ENCODE data around the gene AREL1. TPM values are rescaled to one million over a fixed set of nuclear protein-coding genes. Genes with fewer than 3 reads are reported as not detected.

Gene AREL1
- total RNA-seq, 1 experiment from 2014 or later: 34.3 TPM

- Histone ChIP-seq H3K4me1 (no peaks in the 10 kb centered on the region), H3K9me3 (replicated peaks) (no peaks in the 10 kb centered on the region), H3K27ac (no peak overlapping the region), H3K27me3 (no peaks in the 10 kb centered on the region), H3K36me3 (peaks cover 26% of the 10 kb centered on the region), H3K4me3 (no peak overlapping the region)
- DNase-seq: no peak
Measured at GRCh38 chr14:74685056-74685455, 27.8 kb downstream of the AREL1 start.

GRCh38 chr14:74684434-74684833 is 28.4 kb downstream of the AREL1 start:
- no peak overlapping the region for H3K4me3 ChIP-seq
- no peaks in the 10 kb centered on the region for H3K4me1 ChIP-seq
- H3K9me3 ChIP-seq (replicated peaks): no peaks in the 10 kb centered on the region
- H3K27ac ChIP-seq: no peak overlapping the region
- H3K27me3 ChIP-seq: no peaks in the 10 kb centered on the region
- no peak for DNase-seq
- peaks cover 27% of the 10 kb centered on the region for H3K36me3 ChIP-seq

DNA sequence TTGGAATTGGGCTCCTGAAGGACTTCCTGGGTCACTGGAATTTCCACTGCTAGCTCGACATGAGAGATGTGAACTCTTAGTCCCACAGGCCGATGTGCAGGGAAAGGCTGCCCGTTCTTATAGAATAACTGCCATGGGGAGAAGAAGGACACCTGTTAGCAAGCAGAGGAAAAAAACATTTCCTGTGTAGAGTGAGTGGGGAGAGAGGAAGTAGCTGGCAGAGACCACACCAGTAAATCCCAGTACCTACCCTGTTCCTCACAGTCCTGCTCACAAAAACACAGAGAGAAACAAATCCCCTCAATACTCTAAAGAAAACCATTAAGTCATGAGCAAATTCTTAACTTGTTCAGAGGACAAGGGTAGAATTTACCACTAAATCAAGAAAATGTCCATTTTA is 29.5 kb downstream of the AREL1 start:
- Histone ChIP-seq H3K4me3 (no peak overlapping the region), H3K9me3 (replicated peaks) (no peaks in the 10 kb centered on the region), H3K27ac (no peak overlapping the region), H3K4me1 (no peaks in the 10 kb centered on the region), H3K36me3 (peaks cover 25% of the 10 kb centered on the region), H3K27me3 (no peaks in the 10 kb centered on the region)
- no peak for DNase-seq

GRCh38 chr14:74682169-74682952 is 30.5 kb downstream of the AREL1 start:
- no peaks in the 10 kb centered on the region for H3K27me3 ChIP-seq
- no peaks in the 10 kb centered on the region for H3K9me3 ChIP-seq (replicated peaks)
- no peaks in the 10 kb centered on the region for H3K4me1 ChIP-seq
- H3K36me3 ChIP-seq: peaks cover 24% of the 10 kb centered on the region
- no peak overlapping the region for H3K27ac ChIP-seq
- no peak overlapping the region for H3K4me3 ChIP-seq
- DNase-seq: peak in 1 of 2 experiments; percentile 6

DNA sequence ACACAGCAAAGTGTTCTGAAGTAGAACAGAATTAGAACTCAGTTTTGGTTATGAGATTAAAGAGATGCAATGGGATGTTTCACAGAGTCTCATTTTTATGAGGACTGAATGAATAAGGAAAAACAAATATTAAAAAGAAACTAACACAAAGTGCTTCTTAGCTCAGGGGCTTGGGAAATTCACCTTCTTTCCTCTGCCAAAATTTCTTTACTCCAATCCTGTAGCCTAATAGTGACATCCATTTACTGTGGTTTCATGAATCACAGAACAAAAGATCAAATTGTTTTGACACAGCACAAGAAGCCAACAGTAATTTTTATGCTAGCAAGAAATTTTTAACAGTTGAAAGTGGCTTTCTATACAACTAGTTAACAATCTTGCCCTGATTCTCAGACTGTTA is 37.7 kb downstream of the AREL1 start:
- Histone ChIP-seq H3K9me3 (replicated peaks) (no peaks in the 10 kb centered on the region), H3K27me3 (no peaks in the 10 kb centered on the region), H3K36me3 (peaks cover 46% of the 10 kb centered on the region), H3K4me3 (no peak overlapping the region), H3K27ac (no peak overlapping the region), H3K4me1 (no peaks in the 10 kb centered on the region)
- DNase-seq: no peak

DNA sequence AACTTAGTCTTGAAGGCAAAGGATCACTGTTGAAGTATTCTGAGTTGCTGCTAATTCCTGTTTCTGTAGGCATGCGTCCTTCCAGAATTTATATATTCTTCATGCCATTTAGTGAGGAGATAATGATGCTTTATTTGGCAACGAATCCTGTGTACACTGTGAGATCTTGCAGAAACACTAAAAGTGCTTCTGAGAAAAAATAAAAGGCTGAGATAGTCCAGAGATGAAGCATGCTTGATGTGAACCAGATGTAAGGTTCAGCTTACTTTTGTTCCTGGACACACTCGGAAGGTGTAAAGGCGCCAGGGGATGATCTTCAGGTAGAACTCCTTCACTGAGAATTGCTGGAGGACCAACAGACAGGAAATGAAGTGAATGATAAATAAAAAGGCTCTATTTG is 39.1 kb downstream of the AREL1 start:
- no peaks in the 10 kb centered on the region for H3K9me3 ChIP-seq (replicated peaks)
- no peaks in the 10 kb centered on the region for H3K4me1 ChIP-seq
- no peaks in the 10 kb centered on the region for H3K27me3 ChIP-seq
- H3K27ac ChIP-seq: no peak overlapping the region
- no peak for DNase-seq
- peaks cover 49% of the 10 kb centered on the region for H3K36me3 ChIP-seq
- no peak overlapping the region for H3K4me3 ChIP-seq

- Histone ChIP-seq H3K9me3 (replicated peaks) (no peaks in the 10 kb centered on the region), H3K4me1 (no peaks in the 10 kb centered on the region), H3K4me3 (no peak overlapping the region), H3K27ac (no peak overlapping the region), H3K27me3 (no peaks in the 10 kb centered on the region), H3K36me3 (peaks cover 60% of the 10 kb centered on the region)
- no peak for DNase-seq
Measured at GRCh38 chr14:74671789-74672188, 41.1 kb downstream of the AREL1 start.

- no peaks in the 10 kb centered on the region for H3K9me3 ChIP-seq (replicated peaks)
- no peaks in the 10 kb centered on the region for H3K27me3 ChIP-seq
- DNase-seq: no peak
- H3K36me3 ChIP-seq: peaks cover 63% of the 10 kb centered on the region
- no peak overlapping the region for H3K4me3 ChIP-seq
- H3K4me1 ChIP-seq: no peaks in the 10 kb centered on the region
- H3K27ac ChIP-seq: no peak overlapping the region
Measured at GRCh38 chr14:74670726-74671411, 42.0 kb downstream of the AREL1 start.

GRCh38 chr14:74669846-74670245 is 43.0 kb downstream of the AREL1 start:
- no peaks in the 10 kb centered on the region for H3K9me3 ChIP-seq (replicated peaks)

DNA sequence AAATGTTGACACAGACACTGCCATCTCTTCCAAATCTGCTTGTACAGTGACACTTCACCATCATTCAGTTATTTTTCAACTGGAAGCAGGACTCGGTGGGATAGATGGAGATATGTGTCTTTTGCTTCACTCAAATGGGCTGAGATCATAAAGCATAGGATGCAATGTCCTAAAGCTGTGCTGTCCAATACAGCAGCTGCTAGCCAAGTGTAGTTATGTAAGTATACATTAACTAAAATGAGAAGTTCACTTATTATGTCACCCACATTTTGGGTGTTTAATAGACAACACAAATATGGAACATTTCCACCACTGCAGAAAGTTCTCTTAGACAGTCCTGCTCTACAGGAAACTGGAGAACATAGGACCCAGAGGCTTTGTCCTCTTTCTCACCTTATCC is 43.6 kb downstream of the AREL1 start:
- H3K27me3 ChIP-seq: no peaks in the 10 kb centered on the region
- no peaks in the 10 kb centered on the region for H3K4me1 ChIP-seq
- no peak overlapping the region for H3K4me3 ChIP-seq
- DNase-seq: no peak
- no peak overlapping the region for H3K27ac ChIP-seq
- peaks cover 58% of the 10 kb centered on the region for H3K36me3 ChIP-seq
- no peaks in the 10 kb centered on the region for H3K9me3 ChIP-seq (replicated peaks)

More at GRCh38 chr14:74669846-74670245, 43.0 kb downstream of the AREL1 start:
- DNase-seq: no peak
- Histone ChIP-seq H3K27ac (no peak overlapping the region), H3K4me3 (no peak overlapping the region), H3K36me3 (peaks cover 61% of the 10 kb centered on the region), H3K27me3 (no peaks in the 10 kb centered on the region), H3K4me1 (no peaks in the 10 kb centered on the region)

DNA sequence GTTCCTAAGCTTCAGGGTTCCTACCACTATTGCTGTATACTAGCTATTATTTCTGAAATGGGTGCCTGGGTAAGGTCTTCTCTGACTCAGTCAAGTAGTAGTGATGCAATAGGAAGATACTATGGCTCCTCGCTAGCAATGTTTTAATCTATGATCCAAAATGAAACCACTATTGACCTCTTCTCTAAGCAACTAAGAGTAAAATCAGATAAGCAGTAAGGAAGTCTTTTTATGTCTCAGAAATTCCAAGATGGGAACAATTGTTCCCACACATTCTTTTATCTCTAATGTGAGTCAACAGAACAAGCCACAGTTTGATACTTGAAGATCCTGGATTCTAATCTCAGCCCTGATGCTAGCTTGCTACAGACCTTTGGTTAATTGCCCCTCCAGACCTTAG is 45.1 kb downstream of the AREL1 start:
- H3K27ac ChIP-seq: no peak overlapping the region
- peaks cover 51% of the 10 kb centered on the region for H3K36me3 ChIP-seq
- H3K9me3 ChIP-seq (replicated peaks): no peaks in the 10 kb centered on the region
- no peak overlapping the region for H3K4me3 ChIP-seq
- no peaks in the 10 kb centered on the region for H3K4me1 ChIP-seq
- DNase-seq: no peak
- H3K27me3 ChIP-seq: no peaks in the 10 kb centered on the region

- no peaks in the 10 kb centered on the region for H3K9me3 ChIP-seq (replicated peaks)
- no peak overlapping the region for H3K4me3 ChIP-seq
- no peaks in the 10 kb centered on the region for H3K27me3 ChIP-seq
- DNase-seq: no peak
- no peak overlapping the region for H3K27ac ChIP-seq
- no peaks in the 10 kb centered on the region for H3K4me1 ChIP-seq
- peaks cover 30% of the 10 kb centered on the region; the same call in 1 of the 2 replicates for H3K36me3 ChIP-seq
Measured at GRCh38 chr14:74664717-74665116, 48.2 kb downstream of the AREL1 start.

DNA sequence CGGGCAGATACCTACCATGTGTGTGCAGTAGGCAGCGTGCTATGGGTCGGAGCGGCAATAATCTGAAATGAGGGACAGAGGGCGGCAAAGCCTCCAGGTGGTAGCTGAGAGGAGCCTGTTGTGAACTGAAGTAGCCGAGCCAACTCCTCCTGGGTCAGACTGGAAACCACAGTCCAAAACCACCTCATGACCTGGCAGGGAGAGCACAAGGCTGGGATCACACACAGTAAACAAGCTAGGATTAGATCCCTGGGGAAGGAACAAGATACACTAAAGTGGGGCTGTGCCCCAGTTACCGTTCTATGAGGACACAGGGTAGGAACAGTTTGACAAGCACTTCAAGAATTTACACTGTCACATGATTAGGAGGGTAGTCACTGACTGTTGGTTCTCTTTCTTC is 49.0 kb downstream of the AREL1 start:
- Histone ChIP-seq H3K4me1 (no peaks in the 10 kb centered on the region), H3K9me3 (replicated peaks) (no peaks in the 10 kb centered on the region), H3K36me3 (peaks cover 27% of the 10 kb centered on the region; the same call in 1 of the 2 replicates), H3K4me3 (no peak overlapping the region), H3K27ac (no peak overlapping the region), H3K27me3 (no peaks in the 10 kb centered on the region)
- DNase-seq: no peak

DNA sequence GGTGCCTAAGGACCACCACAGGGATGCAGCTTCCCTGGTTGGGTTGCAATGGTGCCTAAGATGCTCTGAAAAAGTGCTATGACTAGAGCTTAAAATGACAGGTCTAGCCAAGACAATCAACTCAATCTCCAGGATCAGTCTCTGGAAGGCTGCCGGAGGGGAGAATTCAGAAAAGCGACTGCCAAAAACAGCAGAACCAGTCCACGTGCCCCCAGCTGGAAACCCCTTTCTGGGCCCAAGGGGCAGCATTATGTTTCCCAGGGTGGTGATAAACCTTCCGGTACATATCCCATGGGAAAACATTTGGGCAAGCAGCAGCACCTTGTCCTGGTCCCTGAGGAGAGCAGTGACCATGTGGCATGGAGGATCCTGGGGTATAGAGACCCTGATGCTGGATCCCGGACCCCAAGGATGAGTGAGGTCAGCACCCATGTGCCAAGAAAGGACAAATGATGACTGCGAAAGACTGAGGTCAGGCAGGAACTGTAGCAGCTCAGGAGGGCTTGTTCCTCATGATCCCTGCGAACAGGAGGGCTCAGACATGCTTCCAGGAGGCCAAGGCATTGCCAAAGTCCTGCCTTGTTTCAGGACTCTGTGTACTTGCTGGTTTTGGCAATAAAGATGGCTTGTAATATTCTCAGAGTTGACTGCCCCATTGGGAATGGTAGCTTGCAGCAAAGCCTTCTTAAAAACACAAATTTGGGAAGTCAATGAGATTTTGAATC is 51.0 kb downstream of the AREL1 start:
- no peak for DNase-seq
- H3K9me3 ChIP-seq (replicated peaks): no peaks in the 10 kb centered on the region
- H3K27me3 ChIP-seq: no peaks in the 10 kb centered on the region
- H3K4me1 ChIP-seq: no peaks in the 10 kb centered on the region
- peaks cover 13% of the 10 kb centered on the region; the same call in 1 of the 2 replicates for H3K36me3 ChIP-seq
- no peak overlapping the region for H3K4me3 ChIP-seq
- no peak overlapping the region for H3K27ac ChIP-seq

DNA sequence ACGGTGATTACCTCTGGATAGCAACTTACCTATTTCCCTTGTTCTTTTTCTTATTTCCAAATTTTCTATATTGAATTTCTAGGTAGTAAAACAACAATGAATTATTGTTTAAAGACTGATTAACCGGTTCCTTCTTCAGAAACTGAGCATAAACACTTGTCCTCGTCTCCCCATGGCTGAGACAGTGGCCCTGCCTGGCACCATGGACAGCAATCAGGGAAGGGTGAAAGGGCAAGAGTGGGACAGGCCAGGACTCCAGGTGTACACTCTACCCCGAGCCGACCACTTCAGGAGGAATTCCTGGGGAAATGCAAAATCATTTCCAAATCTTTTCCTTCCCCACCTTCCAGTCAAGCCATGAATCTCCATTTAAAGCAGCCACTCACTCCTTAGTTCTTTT is 52.0 kb downstream of the AREL1 start:
- Histone ChIP-seq H3K27me3 (no peaks in the 10 kb centered on the region), H3K36me3 (peaks cover 9% of the 10 kb centered on the region; the same call in 1 of the 2 replicates), H3K4me1 (no peaks in the 10 kb centered on the region), H3K27ac (no peak overlapping the region), H3K9me3 (replicated peaks) (no peaks in the 10 kb centered on the region), H3K4me3 (no peak overlapping the region)
- DNase-seq: no peak
